Activated CD4-positive, alpha-beta T cell treated with anti-CD3 and anti-CD28 coated beads, Interleukin-2, amount 10 ng/mL, durations not matched to agents 24 days and 14 days (primary cell): ENCODE results near the gene FRMPD3. TPM values are rescaled to one million over a fixed set of nuclear protein-coding genes. Genes with fewer than 3 reads are reported as not detected.
"Not testable (repeated sequence)": the region's sequence is repeated elsewhere in the genome, so short reads cannot be mapped to it uniquely, and the experiment has no call there.

Experiments
- DNase-seq: peaks from one replicate; pipeline ENCODE4 v3.0.0; 2022
- H3K27ac Mint-ChIP-seq: one replicate; pipeline ENCODE4 v1.8.0; 2022; ENCODE audit warnings: mild to moderate bottlenecking, mixed read lengths
- H3K27me3 Mint-ChIP-seq: one replicate; pipeline ENCODE4 v1.8.0; 2022; ENCODE audit warnings: mixed read lengths
- H3K36me3 Mint-ChIP-seq: one replicate; pipeline ENCODE4 v1.8.0; 2022; ENCODE audit warnings: low read depth, mild to moderate bottlenecking, mixed read lengths
- H3K4me1 Mint-ChIP-seq: one replicate; pipeline ENCODE4 v1.8.0; 2021; ENCODE audit warnings: mixed read lengths
- H3K4me3 Mint-ChIP-seq: one replicate; pipeline ENCODE4 v1.8.0; 2022; ENCODE audit warnings: mild to moderate bottlenecking, moderate library complexity, mixed read lengths
- H3K9me3 Mint-ChIP-seq: one replicate; pipeline ENCODE4 v1.8.0; 2021; ENCODE audit warnings: mixed read lengths
- intact Hi-C: fragments of 100-400 bp; cut with micrococcal nuclease; formaldehyde crosslinking; loops from one replicate; pipeline ENCODE4 v1.15.1; 2023
- total RNA-seq: library from RNA; stranded (reverse); gene quantifications from 2 replicates; pipeline ENCODE4 v1.2.3, GENCODE V29; 2022

The FRMPD3 gene
- total RNA-seq, 1 donor from 2014 or later = not detected

DNA sequence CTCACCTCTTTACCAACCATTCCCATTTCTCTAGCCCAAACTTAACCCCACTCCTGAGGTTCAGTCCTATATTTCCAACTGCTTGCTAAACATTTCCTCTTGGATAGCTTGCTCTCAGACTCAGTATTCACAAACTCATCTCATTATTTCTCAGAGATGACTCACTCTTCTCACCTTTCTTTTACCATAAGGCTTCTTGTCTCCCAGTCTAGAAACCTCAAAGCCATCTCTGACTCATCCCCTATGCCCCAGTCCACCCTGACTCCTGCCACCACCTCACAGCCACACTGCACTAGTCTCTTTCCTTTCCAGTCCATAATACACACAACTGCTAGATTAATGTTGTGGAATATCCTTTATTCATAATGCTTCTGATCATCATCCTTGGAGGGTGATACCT is 4.8 kb downstream of the FRMPD3 start:
- Mint-ChIP-seq H3K9me3 (no peaks in the 10 kb centered on the region), H3K4me3 (no peak overlapping the region), H3K4me1 (peaks cover 3% of the 10 kb centered on the region), H3K27me3 (peaks cover 30% of the 10 kb centered on the region), H3K27ac (no peak overlapping the region), H3K36me3 (no peaks in the 10 kb centered on the region)
- no peak for DNase-seq
- intact Hi-C loops = no loop called here

GRCh38 chrX:107457289-107457688 is 7.8 kb downstream of the FRMPD3 start:
- intact Hi-C loops = no loop called here
- H3K36me3 Mint-ChIP-seq = no peaks in the 10 kb centered on the region
- DNase-seq = no peak
- no peaks in the 10 kb centered on the region for H3K9me3 Mint-ChIP-seq
- H3K4me1 Mint-ChIP-seq = no peaks in the 10 kb centered on the region
- H3K27ac Mint-ChIP-seq = no peak overlapping the region
- peaks cover 16% of the 10 kb centered on the region for H3K27me3 Mint-ChIP-seq
- no peak overlapping the region for H3K4me3 Mint-ChIP-seq

- DNase-seq = no peak
- Mint-ChIP-seq H3K36me3 (no peaks in the 10 kb centered on the region), H3K4me1 (no peaks in the 10 kb centered on the region), H3K27ac (no peak overlapping the region), H3K4me3 (no peak overlapping the region), H3K9me3 (no peaks in the 10 kb centered on the region), H3K27me3 (peaks cover 3% of the 10 kb centered on the region)
- intact Hi-C loops = no loop called here
Observed at GRCh38 chrX:107465932-107466620, 16.6 kb downstream of the FRMPD3 start.

DNA sequence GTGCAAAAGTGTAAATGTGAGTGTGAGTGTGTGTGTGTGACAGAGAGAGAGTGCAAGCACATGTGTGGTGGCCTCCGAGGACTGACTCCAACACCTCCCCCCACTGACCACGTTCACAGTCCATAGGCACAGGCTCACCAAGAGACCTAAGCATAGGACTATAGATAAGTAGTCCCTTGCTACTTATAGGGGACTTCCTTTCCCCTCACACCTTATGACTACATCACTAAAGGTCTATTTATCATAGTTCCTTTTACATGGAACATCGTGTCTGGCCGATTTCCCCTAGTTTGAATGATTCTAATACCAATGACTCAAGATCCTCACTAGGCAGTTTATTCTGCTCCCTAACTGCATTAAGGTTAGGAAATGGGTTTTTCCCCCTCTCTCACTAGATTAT is 17.8 kb downstream of the FRMPD3 start:
- Mint-ChIP-seq H3K36me3 (no peaks in the 10 kb centered on the region), H3K4me1 (no peaks in the 10 kb centered on the region), H3K4me3 (no peak overlapping the region), H3K27me3 (peaks cover 3% of the 10 kb centered on the region), H3K27ac (no peak overlapping the region), H3K9me3 (no peaks in the 10 kb centered on the region)
- DNase-seq = no peak
- intact Hi-C loops = no loop called here

DNA sequence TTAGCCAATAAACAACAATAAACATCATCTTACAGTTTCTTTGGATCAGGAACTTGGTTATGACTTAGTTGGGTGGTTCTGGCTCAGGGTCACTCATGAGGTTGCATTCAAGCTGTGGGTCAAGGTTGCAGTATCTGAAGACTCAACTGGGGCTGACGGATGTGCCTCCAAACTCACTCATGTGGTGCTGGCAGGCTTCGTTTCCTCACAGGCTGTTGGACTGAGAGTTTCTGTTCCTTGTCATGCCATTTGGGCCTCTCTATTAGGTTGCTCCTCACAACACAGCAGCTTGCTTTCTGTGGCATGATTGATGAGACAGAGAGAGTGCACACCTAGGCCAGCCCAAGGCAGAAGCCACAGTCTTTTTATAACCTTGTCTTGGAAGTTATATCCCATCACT is 20.7 kb downstream of the FRMPD3 start:
- intact Hi-C loops = no loop called here
- Mint-ChIP-seq H3K9me3 (no peaks in the 10 kb centered on the region), H3K36me3 (no peaks in the 10 kb centered on the region), H3K4me1 (no peaks in the 10 kb centered on the region), H3K4me3 (no peak overlapping the region), H3K27me3 (no peaks in the 10 kb centered on the region), H3K27ac (no peak overlapping the region)
- DNase-seq = no peak

GRCh38 chrX:107470971-107471370 is 21.5 kb downstream of the FRMPD3 start:
- Mint-ChIP-seq H3K4me3 (no peak overlapping the region), H3K27ac (no peak overlapping the region), H3K27me3 (no peaks in the 10 kb centered on the region), H3K36me3 (no peaks in the 10 kb centered on the region), H3K4me1 (no peaks in the 10 kb centered on the region), H3K9me3 (no peaks in the 10 kb centered on the region)
- intact Hi-C loops = no loop called here
- no peak for DNase-seq

DNA sequence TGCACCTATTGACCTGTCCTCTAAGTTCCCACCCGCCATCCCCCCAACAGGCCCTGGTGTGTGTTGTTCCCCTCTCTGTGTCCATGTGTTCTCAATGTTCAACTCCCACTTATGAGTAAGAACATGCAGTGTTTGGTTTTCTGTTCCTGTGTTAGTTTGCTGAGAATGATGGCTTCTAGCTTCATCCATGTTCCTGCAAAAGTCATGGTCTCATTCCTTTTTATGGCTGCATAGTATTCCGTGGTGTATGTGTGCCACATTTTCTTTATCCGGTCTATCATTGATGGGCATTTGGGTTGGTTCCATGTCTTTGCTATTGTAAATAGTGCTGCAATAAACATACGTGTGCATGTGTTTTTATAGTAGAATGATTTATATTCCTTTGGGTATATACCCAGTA is 22.0 kb downstream of the FRMPD3 start:
- DNase-seq, H3K36me3 Mint-ChIP-seq, intact Hi-C loops, H3K4me3 Mint-ChIP-seq, H3K27ac Mint-ChIP-seq, H3K27me3 Mint-ChIP-seq, H3K4me1 Mint-ChIP-seq, H3K9me3 Mint-ChIP-seq: not testable (repeated sequence)

- Mint-ChIP-seq H3K27me3 (peaks cover 3% of the 10 kb centered on the region), H3K4me1 (no peaks in the 10 kb centered on the region), H3K9me3 (no peaks in the 10 kb centered on the region), H3K27ac (no peak overlapping the region), H3K4me3 (no peak overlapping the region), H3K36me3 (no peaks in the 10 kb centered on the region)
- intact Hi-C loops = no loop called here
- no peak for DNase-seq
Observed at GRCh38 chrX:107477406-107477805, 28.0 kb downstream of the FRMPD3 start.

DNA sequence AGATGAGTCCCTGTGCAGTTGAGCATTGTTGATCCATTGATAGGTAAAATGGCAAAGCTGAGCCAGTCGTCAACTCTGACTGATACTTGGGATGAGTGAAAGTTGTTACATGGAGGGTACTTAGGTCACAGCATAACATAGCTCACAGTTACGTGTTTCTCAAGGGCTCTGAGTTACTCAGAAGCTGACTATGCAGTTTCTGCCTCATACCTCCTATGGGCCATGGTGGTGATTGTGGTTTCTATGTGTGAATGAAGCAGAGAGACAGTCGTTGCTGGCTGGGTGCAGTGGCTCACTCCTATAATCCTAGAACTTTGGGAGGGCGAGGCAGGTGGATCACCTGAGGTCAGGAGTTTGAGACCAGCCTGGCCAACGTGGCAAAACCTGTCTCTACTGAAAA is 30.8 kb downstream of the FRMPD3 start:
- no peak overlapping the region for H3K27ac Mint-ChIP-seq
- no peak overlapping the region for H3K4me3 Mint-ChIP-seq
- H3K27me3 Mint-ChIP-seq = peaks cover 3% of the 10 kb centered on the region
- no peaks in the 10 kb centered on the region for H3K9me3 Mint-ChIP-seq
- no peak for DNase-seq
- no peaks in the 10 kb centered on the region for H3K36me3 Mint-ChIP-seq
- no peaks in the 10 kb centered on the region for H3K4me1 Mint-ChIP-seq
- intact Hi-C loops = no loop called here

GRCh38 chrX:107482046-107482445 is 32.6 kb downstream of the FRMPD3 start:
- Mint-ChIP-seq H3K36me3 (no peaks in the 10 kb centered on the region), H3K9me3 (no peaks in the 10 kb centered on the region), H3K27me3 (peaks cover 2% of the 10 kb centered on the region), H3K4me3 (no peak overlapping the region), H3K27ac (no peak overlapping the region), H3K4me1 (no peaks in the 10 kb centered on the region)
- DNase-seq = no peak
- intact Hi-C loops = no loop called here

DNA sequence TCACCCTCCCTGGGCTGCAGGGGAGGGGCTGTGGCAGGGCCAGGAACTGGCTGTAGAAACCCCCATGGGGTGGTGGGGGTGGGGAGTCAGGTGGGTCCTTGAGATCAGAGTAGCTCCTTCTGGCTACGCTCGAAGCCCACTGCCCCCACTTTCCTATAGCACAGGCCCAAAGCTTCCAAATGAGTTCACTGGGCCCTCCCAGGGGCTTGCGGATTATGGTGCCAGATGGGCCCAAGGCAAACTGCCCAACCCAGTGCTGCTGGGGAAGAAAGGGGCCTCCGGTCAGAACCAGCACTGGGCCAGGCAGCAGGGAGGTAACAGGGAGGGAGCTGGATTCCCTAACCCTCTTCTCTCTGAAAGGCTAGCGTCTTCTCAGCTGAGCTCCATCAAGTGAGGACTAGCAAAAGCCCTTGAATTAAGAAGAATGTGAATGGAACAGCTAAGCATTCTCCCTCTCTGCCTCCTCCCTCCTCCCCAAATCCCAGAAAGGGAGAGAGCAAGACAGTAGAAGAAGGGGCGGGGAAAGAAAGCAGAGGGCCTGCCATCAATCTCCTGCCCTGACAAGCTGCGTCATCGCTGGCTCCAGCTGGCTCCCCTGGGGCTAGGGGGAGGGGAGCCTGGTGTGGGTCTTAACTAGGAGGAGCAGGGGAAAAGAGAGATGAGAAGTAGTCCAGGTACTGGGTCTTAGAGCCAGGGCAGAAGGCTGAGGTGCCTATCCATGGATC is 34.7 kb downstream of the FRMPD3 start:
- Mint-ChIP-seq H3K9me3 (no peaks in the 10 kb centered on the region), H3K4me1 (no peaks in the 10 kb centered on the region), H3K27ac (no peak overlapping the region), H3K36me3 (no peaks in the 10 kb centered on the region), H3K4me3 (no peak overlapping the region), H3K27me3 (peaks cover 2% of the 10 kb centered on the region)
- DNase-seq = no peak
- intact Hi-C loops = no loop called here

- no peaks in the 10 kb centered on the region for H3K4me1 Mint-ChIP-seq
- H3K27ac Mint-ChIP-seq = no peak overlapping the region
- peaks cover 2% of the 10 kb centered on the region for H3K27me3 Mint-ChIP-seq
- no peak for DNase-seq
- H3K9me3 Mint-ChIP-seq = no peaks in the 10 kb centered on the region
- no peaks in the 10 kb centered on the region for H3K36me3 Mint-ChIP-seq
- intact Hi-C loops = no loop called here
- no peak overlapping the region for H3K4me3 Mint-ChIP-seq
Observed at GRCh38 chrX:107485013-107485412, 35.6 kb downstream of the FRMPD3 start.

GRCh38 chrX:107493141-107493540 is 43.7 kb downstream of the FRMPD3 start:
- no peak overlapping the region for H3K4me3 Mint-ChIP-seq
- H3K36me3 Mint-ChIP-seq = no peaks in the 10 kb centered on the region
- no peaks in the 10 kb centered on the region for H3K4me1 Mint-ChIP-seq
- no peak for DNase-seq
- no peaks in the 10 kb centered on the region for H3K9me3 Mint-ChIP-seq
- H3K27me3 Mint-ChIP-seq = peaks cover 3% of the 10 kb centered on the region
- no peak overlapping the region for H3K27ac Mint-ChIP-seq
- intact Hi-C loops = no loop called here

DNA sequence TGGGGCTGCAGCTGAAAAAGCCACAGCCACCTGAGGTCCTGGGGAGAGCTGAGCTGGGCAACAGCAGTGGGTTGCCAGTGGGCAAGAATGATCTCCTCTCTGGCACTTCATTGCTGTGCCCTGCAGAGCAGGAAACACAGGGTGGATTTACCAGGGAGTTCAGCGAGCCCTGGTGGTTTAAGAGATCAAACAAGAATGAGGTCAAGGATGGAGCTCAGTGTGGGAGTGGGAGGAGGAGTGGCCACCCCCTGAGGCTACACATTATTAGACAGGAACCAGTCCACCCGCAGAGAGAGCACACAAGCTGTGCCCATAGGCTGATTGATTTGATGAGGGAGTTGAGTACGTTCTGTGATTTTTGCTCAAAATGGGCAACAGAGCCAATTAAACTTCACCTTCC is 47.3 kb downstream of the FRMPD3 start:
- no peaks in the 10 kb centered on the region for H3K9me3 Mint-ChIP-seq
- H3K27me3 Mint-ChIP-seq = peaks cover 3% of the 10 kb centered on the region
- intact Hi-C loops = no loop called here
- no peak overlapping the region for H3K4me3 Mint-ChIP-seq
- H3K36me3 Mint-ChIP-seq = no peaks in the 10 kb centered on the region
- H3K4me1 Mint-ChIP-seq = no peaks in the 10 kb centered on the region
- no peak for DNase-seq
- H3K27ac Mint-ChIP-seq = no peak overlapping the region
